Spleen (tissue), 11 donors: ENCODE measurements around the gene DDX51. TPM values are rescaled to one million over a fixed set of nuclear protein-coding genes. Genes with fewer than 3 reads are reported as not detected.

Experiments
- DNase-seq: peaks from one replicate; pipeline ENCODE4 v3.0.0-alpha.2; 2020
- H3K27ac ChIP-seq, 8 donors: fragments of 200-600 bp; sonication (generic) in 7 of 8; 1 replicate in 4 of 8; 2 replicates in 4 of 8; pipeline versions ENCODE4 v1.5.0 to v1.8.0; 2016 to 2021; ENCODE audit warnings: inconsistent platforms in 4 of 8, mild to moderate bottlenecking in 4 of 8, moderate library complexity in 1 of 8
- H3K27me3 ChIP-seq, 7 donors: fragments of 200-600 bp; sonication (generic) in 6 of 7; replicated peaks in 1 of 7; 1 replicate in 4 of 7; 2 replicates in 3 of 7; pipeline versions ENCODE4 v1.5.0 to v1.8.0; 2016 to 2021; ENCODE audit warnings: inconsistent platforms in 3 of 7, mild to moderate bottlenecking in 1 of 7
- H3K36me3 ChIP-seq, 6 donors: fragments of 200-600 bp; sonication (generic) in 5 of 6; 1 replicate in 4 of 6; 2 replicates in 2 of 6; pipeline versions ENCODE4 v1.5.0 to v1.8.0; 2016 to 2021; ENCODE audit warnings: inconsistent platforms in 2 of 6
- H3K4me1 ChIP-seq, 6 donors: fragments of 200-600 bp; sonication (generic) in 5 of 6; 1 replicate in 3 of 6; 2 replicates in 3 of 6; pipeline versions ENCODE4 v1.5.0 to v1.8.0; 2016 to 2021; ENCODE audit warnings: inconsistent platforms in 3 of 6
- H3K4me3 ChIP-seq, 8 donors: fragments of 200-600 bp; sonication (generic) in 7 of 8; 1 replicate in 4 of 8; 2 replicates in 4 of 8; pipeline versions ENCODE4 v1.5.0 to v1.8.0; 2016 to 2021; ENCODE audit warnings: inconsistent platforms in 4 of 8, mild to moderate bottlenecking in 4 of 8, moderate library complexity in 2 of 8
- H3K9me3 ChIP-seq, 8 donors: fragments of 200-600 bp; sonication (generic) in 7 of 8; 1 replicate in 4 of 8; 2 replicates in 4 of 8; pipeline versions ENCODE4 v1.5.0 to v1.8.0; 2016 to 2021; ENCODE audit warnings: inconsistent platforms in 4 of 8
- POLR2A ChIP-seq, 3 donors: fragments of 450-650 bp; IDR thresholded peaks; one replicate each; pipeline ENCODE4 v1.5.1; 2017; ENCODE audit warnings: antibody characterized with exemption in 3 of 3, mild to moderate bottlenecking in 1 of 3
- POLR2AphosphoS5 ChIP-seq, 3 donors: sonication (generic); formaldehyde crosslinking; IDR thresholded peaks; one replicate each; pipeline ENCODE4 v1.5.1; 2017; ENCODE audit warnings: antibody characterized with exemption in 3 of 3
- WGBS, 5 donors: extraction: QIAGEN DNeasy Blood & Tissue Kit in 3 of 5; methylation state at CpG; one replicate each; pipeline versions ENCODE4 v1.1.5 to v1.1.7; 2013 to 2018; 5-methylcytosine and 5-hydroxymethylcytosine counted together
- intact Hi-C: fragments of 100-400 bp; cut with DNase I; formaldehyde crosslinking; loops from one replicate; pipeline ENCODE4 v1.15.0; 2023; ENCODE audit warnings: low total_unique reads
- polyA plus RNA-seq, 3 donors: library from polyadenylated mRNA; stranded (reverse); fragments of 200-250 nt; gene quantifications; one replicate each; pipeline ENCODE4 v1.2.1, GENCODE V29; 2013
- total RNA-seq, 7 donors: library from RNA; depleted of rRNA in 3 of 7; stranded (reverse); fragments of >200 nt in 3 of 7; fragmentation: NEBNext Ultra II Directional in 4 of 7; extraction: Animal tissue kit (Norgen Biotek cat#: 25700) in 4 of 7; gene quantifications; one replicate each; pipeline versions ENCODE4 v1.1.0 to v1.2.1, GENCODE V29; 2016 to 2021
- TF ChIP-seq, protein P1 (sequence below), 11 experiments: fragments of 200-600 bp in 7 of 11; fragments of 450-650 bp in 4 of 11; sonication (generic) in 4 of 11; IDR thresholded peaks in 8 of 11; conservative IDR thresholded peaks in 3 of 11; 1 replicate in 7 of 11; 2 replicates in 4 of 11; pipeline versions ENCODE4 v1.4.0 to v1.8.0; 2016 to 2021; ENCODE audit warnings: antibody characterized with exemption in 11 of 11, inconsistent platforms in 4 of 11, mild to moderate bottlenecking in 1 of 11
- donor health status: healthy with polysubstance abuse.
- donor health status: DM: no; HTN: no; CAD: no; lungs with moderate emphysema.
- donor health status: DM: no; HTN: no; CAD: no.
- donor health status: Bipolar disorder and iron deficiency.
- donor health status: healthy.
- donor health status: DM: no; HTN: no; CAD: no.
- donor health status: DM: yes; HTN: yes; CAD: no.

Gene DDX51
- total and polyA plus RNA-seq, 10 donors: 16.9 to 36.0 (median 19.5) TPM

DNA sequence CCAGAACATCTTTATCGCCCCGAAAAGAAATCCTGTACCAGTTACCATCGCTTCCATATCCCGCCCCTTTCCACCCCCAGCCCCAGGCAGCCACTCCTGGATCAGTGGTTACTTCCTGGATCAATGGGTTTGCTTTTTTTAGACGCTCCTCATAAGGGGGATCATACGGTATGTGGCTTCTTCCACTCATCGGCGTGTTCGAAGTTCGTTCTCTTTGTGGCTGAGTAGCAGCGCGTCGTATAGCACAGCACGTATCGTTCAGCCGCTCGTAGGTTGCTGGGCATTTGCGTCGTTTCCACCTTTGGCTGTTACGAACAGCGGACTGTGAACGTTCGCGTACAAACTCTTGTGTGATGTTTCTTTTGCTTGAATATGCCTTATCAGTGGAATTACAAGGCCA lies 2.0 kb upstream of the DDX51 start:
- Histone ChIP-seq H3K4me1 (peaks cover 24 to 58% (median 34%) of the 10 kb centered on the region in 6 donors), H3K36me3 (peaks cover 0 to 54% (median 35%) of the 10 kb centered on the region in 6 donors), H3K27ac (no peak overlapping the region), H3K9me3 (no peaks in the 10 kb centered on the region), H3K4me3 (no peak overlapping the region), H3K27me3 (no peaks in the 10 kb centered on the region)
- DNase-seq: no peak
- intact Hi-C loops: no loop called here
- no peak for TF ChIP-seq POLR2AphosphoS5 (IDR thresholded peaks at IDR 0.05)
- TF ChIP-seq POLR2A (IDR thresholded peaks at IDR 0.05): no peak
- TF ChIP-seq, protein P1, sequence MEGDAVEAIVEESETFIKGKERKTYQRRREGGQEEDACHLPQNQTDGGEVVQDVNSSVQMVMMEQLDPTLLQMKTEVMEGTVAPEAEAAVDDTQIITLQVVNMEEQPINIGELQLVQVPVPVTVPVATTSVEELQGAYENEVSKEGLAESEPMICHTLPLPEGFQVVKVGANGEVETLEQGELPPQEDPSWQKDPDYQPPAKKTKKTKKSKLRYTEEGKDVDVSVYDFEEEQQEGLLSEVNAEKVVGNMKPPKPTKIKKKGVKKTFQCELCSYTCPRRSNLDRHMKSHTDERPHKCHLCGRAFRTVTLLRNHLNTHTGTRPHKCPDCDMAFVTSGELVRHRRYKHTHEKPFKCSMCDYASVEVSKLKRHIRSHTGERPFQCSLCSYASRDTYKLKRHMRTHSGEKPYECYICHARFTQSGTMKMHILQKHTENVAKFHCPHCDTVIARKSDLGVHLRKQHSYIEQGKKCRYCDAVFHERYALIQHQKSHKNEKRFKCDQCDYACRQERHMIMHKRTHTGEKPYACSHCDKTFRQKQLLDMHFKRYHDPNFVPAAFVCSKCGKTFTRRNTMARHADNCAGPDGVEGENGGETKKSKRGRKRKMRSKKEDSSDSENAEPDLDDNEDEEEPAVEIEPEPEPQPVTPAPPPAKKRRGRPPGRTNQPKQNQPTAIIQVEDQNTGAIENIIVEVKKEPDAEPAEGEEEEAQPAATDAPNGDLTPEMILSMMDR (IDR thresholded peaks at IDR 0.05 in 8 of 11, conservative IDR thresholded peaks at IDR 0.05 in 3 of 11): no peak
- 95 to 97% (median 96%) methylated on average over 24 of the region's 24 CpGs for WGBS, 5 donors

DNA sequence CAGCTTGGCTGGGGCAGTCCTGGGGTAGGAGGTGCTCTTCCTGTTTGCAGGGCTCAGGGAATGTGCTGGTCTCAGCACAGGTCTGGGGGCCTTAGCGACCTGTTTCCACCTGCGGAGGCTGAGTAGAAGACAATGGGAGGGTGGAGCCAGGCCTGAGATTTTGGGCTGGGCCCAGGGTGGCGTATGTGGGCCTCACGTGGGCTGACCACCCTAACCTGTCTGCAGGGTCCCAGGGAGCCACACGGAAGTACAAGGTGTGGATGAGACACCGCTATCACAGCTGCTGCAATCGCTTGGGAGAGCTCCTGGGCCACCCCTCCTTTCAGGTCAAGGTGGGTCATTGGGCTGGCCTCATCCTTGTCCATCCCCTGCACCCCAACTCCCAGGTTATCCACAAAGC lies 1.2 kb upstream of the DDX51 start:
- intact Hi-C loops: no loop called here
- 73 to 87% (median 82%) methylated on average over 7 of the region's 7 CpGs for WGBS, 5 donors
- Histone ChIP-seq H3K4me1 (peaks cover 24 to 58% (median 34%) of the 10 kb centered on the region in 6 donors), H3K4me3 (peak overlapping the region; percentile 56 to 97 (median 89)), H3K9me3 (no peaks in the 10 kb centered on the region), H3K27ac (peak overlapping the region in 2 of 8 donors; percentile 90), H3K27me3 (no peaks in the 10 kb centered on the region), H3K36me3 (peaks cover 0 to 55% (median 37%) of the 10 kb centered on the region in 6 donors)
- TF ChIP-seq, protein P1 (IDR thresholded peaks at IDR 0.05 in 8 of 11, conservative IDR thresholded peaks at IDR 0.05 in 3 of 11): no peak
- no peak for TF ChIP-seq POLR2A (IDR thresholded peaks at IDR 0.05)
- no peak for TF ChIP-seq POLR2AphosphoS5 (IDR thresholded peaks at IDR 0.05)
- peak; percentile 75 for DNase-seq

DNA sequence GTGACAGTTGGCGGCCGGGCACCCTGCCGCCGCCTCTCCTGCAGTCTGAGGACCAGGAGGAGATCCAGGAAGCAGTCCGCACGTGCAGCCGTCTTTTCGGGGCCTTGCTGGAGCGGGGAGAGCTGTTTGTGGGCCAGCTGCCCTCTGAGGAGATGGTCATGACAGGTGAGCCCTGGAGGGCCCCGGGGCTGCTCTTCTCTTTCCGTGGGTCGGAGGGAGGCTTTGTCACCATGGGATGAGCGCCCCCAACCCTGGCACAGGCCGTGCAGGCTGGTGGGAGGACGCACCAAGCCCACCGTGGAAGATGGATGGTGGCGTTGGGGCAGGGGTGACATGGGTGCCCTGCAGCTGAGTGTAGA lies 670 bp upstream of the DDX51 start:
- intact Hi-C loops: no loop called here
- no peak for DNase-seq
- H3K27me3 ChIP-seq: no peaks in the 10 kb centered on the region
- WGBS, 5 donors: 2 to 6% (median 3%) methylated on average over 12 to 17 of the region's 17 CpGs
- peak overlapping the region in 7 of 8 donors; percentile 78 to 94 (median 88) for H3K27ac ChIP-seq
- peaks cover 24 to 58% (median 34%) of the 10 kb centered on the region in 6 donors for H3K4me1 ChIP-seq
- H3K36me3 ChIP-seq: peaks cover 0 to 60% (median 43%) of the 10 kb centered on the region in 6 donors
- no peaks in the 10 kb centered on the region for H3K9me3 ChIP-seq
- no peak for TF ChIP-seq POLR2A (IDR thresholded peaks at IDR 0.05)
- no peak for TF ChIP-seq POLR2AphosphoS5 (IDR thresholded peaks at IDR 0.05)
- peak overlapping the region; percentile 56 to 97 (median 89) for H3K4me3 ChIP-seq

DNA sequence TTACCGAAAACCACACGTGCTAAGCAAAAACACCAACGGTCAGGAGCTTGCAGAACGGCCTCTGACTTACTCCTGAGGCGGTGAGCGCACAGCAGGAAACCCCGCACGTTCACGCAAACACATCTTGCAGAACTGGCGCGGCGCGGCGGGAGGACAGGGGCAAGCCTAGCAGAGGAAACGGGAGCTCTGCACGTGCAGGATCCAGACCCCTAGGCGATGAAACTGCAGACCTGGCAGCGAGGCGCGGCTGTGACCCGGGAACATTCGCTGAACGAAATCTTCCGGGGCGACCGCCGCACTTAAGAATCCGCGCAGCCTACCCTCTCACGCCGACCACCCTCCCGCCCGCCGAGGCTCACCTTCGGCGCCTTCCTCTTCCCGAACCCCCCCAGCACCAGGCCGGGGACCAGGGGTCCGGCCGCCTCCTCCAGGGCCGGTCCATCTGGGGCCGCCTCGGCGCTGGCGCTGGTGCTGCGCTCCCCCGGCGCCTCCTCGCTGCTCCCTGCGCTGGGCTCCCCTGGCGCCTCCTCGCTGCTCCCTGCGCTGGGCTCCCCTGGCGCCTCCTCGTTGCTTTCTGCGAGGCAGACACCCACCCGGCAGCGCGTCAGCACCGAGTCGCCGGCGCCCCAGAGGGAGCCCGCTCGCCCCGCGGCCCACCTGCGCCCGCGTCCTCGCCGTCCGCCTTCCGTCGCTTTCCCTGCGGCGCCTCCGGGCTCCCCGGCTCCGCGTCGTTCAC lies 615 bp downstream of the DDX51 start:
- TF ChIP-seq POLR2A (IDR thresholded peaks at IDR 0.05): no peak
- TF ChIP-seq, protein P1 (IDR thresholded peaks at IDR 0.05 in 8 of 11, conservative IDR thresholded peaks at IDR 0.05 in 3 of 11): no peak
- TF ChIP-seq POLR2AphosphoS5 (IDR thresholded peaks at IDR 0.05): no peak
- no peaks in the 10 kb centered on the region for H3K27me3 ChIP-seq
- DNase-seq: peak; percentile 88
- peak overlapping the region in 7 of 8 donors; percentile 27 to 94 (median 88) for H3K27ac ChIP-seq
- no peaks in the 10 kb centered on the region for H3K9me3 ChIP-seq
- H3K4me1 ChIP-seq: peaks cover 24 to 58% (median 34%) of the 10 kb centered on the region in 6 donors
- H3K4me3 ChIP-seq: peak overlapping the region; percentile 56 to 97 (median 89)
- 1 to 3% (median 2%) methylated on average over 31 to 82 of the region's 82 CpGs for WGBS, 5 donors
- intact Hi-C loops: no loop called here
- H3K36me3 ChIP-seq: peaks cover 0 to 68% (median 54%) of the 10 kb centered on the region in 6 donors
